GM12874 (cell line): Measurements from ENCODE around the gene SUSD3.

Source experiments
- TF ChIP-seq, protein P1 (sequence below): IDR thresholded peaks from 2 replicates; pipeline ENCODE4 v1.5.1; 2011; ENCODE audit warnings: low read depth, mild to moderate bottlenecking, control low read depth, low read length, moderate library complexity; ENCODE audit not compliant: insufficient read depth

SUSD3 gene

DNA sequence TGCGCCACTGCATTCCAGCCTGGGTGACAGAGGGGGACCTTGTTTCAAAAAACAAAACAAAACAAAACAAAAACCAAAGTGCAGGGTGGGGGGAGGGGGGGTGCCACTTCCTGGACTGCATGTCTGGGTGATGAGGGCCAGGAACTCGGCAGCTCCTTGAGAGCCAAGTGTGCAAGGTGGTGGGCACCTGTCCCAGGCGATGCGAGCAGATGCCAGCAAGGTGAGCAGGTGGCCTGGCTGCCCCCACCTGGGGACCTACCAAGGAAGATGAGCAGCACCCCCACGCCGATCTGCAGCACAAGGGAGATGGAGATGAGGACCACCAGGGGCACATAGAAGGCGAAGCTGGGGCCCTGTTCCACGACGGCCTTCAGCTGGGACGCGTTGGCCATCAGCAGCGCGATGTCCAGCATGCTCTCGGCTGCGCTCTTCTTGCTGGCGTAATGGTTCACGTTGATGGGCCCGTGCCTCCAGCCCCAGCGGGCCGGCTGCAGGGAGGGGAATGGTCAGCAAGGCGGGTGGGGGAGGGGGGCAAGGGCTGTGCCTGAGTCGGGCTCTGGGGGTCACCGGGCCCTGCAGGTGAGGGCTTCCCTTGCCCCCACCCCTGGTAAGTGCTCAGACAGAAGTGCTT lies 67.8 kb downstream of the SUSD3 start:
- TF ChIP-seq, protein P1, sequence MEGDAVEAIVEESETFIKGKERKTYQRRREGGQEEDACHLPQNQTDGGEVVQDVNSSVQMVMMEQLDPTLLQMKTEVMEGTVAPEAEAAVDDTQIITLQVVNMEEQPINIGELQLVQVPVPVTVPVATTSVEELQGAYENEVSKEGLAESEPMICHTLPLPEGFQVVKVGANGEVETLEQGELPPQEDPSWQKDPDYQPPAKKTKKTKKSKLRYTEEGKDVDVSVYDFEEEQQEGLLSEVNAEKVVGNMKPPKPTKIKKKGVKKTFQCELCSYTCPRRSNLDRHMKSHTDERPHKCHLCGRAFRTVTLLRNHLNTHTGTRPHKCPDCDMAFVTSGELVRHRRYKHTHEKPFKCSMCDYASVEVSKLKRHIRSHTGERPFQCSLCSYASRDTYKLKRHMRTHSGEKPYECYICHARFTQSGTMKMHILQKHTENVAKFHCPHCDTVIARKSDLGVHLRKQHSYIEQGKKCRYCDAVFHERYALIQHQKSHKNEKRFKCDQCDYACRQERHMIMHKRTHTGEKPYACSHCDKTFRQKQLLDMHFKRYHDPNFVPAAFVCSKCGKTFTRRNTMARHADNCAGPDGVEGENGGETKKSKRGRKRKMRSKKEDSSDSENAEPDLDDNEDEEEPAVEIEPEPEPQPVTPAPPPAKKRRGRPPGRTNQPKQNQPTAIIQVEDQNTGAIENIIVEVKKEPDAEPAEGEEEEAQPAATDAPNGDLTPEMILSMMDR = no peak

DNA sequence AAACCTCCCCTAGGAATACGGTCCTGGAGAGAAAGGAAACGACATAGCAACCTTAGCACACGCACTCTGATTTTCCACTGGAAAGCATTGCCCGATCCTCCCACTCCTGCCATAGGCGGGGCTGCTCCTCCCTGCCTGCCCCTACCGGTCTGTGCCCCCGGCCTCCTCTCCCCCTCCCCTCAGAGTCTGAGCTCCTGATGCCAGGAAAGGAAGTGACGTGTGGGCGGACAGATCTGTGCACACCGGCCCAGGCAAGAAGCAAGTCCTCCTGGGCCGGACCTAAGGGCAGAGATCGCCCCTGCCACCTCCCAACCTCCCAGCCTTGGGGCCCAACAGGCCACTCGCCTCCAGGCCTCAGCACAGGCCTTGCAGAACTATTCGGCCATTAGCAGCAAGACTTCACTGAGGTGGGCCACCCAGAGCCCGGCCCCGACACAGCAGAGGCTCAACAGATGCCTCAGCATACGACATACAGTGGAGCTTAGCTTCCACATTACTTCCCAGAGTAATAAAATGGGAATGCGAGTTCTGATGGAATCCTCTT lies 68.4 kb downstream of the SUSD3 start:
- TF ChIP-seq, protein P1 = no peak

DNA sequence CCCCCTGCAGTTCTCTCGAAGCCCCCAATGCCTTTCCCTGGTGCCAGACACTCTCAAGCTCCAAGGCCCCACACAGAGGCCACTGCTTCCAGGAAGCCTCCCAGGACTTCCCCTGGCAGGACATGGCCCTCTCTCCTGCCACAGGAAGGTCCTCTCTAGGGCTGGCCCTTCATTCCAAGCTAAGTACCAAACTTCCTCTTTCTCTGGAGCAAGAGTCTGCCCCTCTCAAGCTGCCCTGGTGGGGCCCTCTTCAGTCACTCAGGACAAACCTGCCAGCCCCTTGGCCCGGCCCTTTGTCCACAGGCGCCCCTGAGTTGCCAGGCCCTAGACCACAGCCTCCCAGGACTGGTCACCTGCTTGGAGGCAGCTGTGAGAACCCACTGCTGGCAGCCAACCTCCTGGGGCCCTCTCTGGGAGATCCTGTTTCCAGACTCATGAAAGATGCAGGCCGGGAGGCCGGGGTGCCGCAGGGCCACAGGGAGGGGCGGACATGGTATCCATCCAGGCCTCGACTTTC lies 69.0 kb downstream of the SUSD3 start:
- TF ChIP-seq, protein P1 = no peak

DNA sequence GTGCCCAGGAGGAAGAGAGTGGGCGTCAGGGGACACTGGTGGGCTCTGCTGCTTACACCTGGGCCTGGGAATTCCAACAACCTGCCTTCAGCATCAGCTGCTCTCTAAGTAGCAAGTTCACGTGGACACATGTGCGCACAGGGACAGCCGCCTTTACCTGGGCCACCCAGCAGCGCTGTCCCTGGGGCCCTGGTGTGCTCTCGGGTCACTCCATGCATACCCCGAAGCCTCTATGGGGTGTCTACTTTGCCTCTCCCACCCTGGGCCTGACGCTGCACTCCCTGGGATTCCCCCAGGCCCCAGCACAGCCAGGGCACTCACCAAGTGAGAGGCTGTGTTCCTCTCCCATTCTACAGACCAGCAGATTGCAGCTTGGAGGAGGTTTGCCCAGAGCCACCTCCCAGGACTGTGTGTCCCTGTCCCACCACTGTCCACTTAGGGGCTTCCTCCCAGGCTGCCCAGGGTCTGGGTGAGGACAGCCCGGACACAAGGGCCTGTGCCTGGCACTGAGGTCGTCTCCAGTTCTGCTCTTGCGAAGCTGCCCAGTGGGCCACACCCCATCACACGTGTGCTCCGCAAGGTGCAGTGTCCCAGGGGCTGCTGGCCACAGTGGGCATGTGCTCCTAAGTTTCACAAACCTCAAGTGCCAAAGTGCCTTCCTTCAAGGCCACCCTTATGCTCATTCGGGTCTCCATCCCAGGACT lies 69.7 kb downstream of the SUSD3 start:
- TF ChIP-seq, protein P1 = no peak

DNA sequence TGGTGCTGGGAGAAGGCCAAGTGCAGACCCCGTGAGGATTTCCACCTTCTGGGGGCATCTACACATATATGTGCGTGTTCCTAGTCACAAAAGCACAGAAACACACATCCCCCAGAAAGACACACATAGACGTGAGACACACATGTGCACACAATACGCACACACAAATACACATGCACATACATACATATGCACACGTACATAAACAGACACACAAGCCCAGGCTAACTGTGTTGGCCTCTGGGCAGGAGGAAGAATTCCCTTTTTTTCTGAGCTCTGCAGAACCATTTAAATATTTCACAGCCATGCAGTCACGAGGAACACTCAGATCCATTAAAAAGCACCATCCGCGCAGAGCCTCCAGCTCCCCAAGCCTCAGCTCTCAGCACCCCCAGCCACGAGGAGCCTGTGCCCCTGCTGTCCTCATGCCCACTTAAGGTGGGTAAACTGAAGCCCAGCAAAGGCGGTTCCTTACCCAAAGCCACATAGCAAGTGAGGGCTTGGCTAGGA lies 70.3 kb downstream of the SUSD3 start:
- TF ChIP-seq, protein P1 = no peak

DNA sequence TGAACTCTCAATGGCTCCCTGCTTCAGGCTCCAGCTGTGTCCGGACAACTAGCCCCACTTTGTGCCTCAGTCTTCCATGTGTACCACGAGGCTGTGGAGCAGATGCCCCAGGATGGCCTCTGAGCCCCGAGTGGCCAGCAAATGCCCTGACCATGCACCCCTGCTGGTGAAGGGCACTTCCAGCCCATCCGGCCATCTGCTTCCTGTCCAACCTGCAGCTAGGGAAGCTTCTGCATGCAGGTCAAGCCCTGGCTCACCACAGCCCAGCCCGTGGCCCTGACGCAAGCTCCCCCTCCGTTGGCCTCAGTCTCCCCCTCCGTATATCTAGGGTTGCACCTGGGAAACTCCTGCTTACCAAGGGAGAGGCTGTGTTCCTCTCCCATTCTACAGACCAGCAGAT lies 70.8 kb downstream of the SUSD3 start:
- TF ChIP-seq, protein P1 = no peak

DNA sequence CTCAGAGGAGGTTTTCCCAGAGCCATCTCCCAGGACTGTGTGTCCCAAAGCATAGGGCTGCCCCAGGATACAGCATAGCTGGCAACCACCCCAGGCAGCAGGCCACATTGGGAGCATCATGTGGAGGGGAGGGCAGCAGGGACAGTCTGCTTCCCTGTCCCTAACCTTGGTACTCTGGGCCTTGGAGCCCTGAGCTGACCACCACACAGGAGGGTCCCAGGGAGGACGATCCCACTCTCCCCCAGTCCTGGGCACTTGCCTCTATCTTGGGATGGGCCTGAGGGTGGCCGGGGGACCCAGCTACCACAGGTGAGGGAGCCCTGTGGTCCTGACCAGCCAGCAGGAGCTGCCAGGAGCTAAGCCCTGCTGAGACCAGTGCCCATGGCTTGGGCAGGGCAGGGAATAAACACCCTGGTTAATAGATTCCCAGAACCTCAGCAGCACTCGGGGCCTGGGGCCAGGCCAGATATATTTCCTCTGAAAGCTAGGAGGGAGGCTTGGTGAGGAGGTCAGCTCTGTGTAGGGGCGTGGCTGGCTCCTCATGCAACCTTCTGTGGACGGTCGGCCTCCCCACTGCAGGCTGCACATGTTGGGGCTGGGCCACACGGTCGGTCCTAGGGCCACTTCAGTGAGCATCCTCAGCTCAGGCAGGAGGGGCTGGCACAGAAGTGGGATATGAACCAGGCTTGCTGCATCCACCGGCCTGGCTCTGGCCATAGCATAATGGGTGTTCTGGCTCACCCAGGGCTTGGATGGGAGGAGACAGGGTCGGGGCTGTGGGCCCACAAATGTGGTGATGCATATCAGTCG lies 71.4 kb downstream of the SUSD3 start:
- TF ChIP-seq, protein P1 = no peak
